Measurements from ENCODE around the gene SSH3. TPM values are rescaled to one million over a fixed set of nuclear protein-coding genes. Genes with fewer than 3 reads are reported as not detected.
A peak's percentile ranks its signal among the peaks of the same experiment; 100 is the strongest.

SSH3 gene
- total RNA-seq, 1 donor from 2014 or later = 20.1 TPM

DNA sequence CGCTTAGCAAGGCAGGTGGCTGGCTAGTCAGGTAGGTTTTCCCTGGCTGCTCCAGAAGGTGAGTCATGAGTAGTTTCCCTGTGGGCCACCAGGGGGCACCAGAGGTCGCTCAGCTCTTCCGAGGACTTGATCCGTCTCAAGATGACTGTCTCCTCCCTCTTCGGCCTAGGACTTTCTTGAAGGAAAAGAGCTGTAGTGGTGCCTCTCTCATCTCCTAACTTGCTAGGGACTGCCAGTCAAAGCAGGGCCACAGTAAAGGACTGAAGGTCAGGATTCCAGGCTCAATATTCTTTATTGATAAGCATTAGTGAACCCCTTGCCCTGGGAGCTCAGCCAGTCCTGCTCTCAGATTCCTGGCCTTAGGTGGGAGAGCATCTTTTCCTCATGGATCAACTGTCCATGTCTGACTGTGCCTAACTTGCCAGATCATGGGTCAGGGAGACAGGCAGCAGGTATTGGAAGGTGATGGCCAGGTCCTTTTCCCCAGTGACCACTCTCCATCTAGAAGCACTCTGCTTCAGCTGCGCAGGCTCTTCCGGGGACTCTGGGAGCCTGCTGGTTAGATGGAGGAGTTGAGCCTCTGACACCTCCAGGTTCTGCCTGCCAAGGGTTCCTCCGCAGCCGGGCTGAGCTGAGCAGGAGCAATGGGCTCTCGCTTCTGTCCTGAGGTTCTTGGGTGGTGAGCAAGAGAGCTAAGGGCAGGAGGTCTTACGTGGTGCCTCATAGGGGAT lies 48.1 kb downstream of the SSH3 start:
- H3K9ac ChIP-seq (ENCODE audit: low read length) = peak overlapping the region; percentile 47
- peak overlapping the region; percentile 23 for H3K4me3 ChIP-seq (ENCODE audit: insufficient read depth, low read depth, low read length)
- H3K4me1 ChIP-seq (ENCODE audit: insufficient read depth, low read length) = peaks cover 55% of the 10 kb centered on the region
- peaks cover 47% of the 10 kb centered on the region for H3K4me1 Mint-ChIP-seq (ENCODE audit: low read depth, unreplicated experiment)
- H3K36me3 Mint-ChIP-seq (ENCODE audit: low read depth, unreplicated experiment) = no peaks in the 10 kb centered on the region
- H3K27me3 Mint-ChIP-seq (ENCODE audit: low read depth, unreplicated experiment) = no peaks in the 10 kb centered on the region
- no peaks in the 10 kb centered on the region for H3K9me3 ChIP-seq (ENCODE audit: insufficient read depth, low read depth, low read length)
- H3K4me3 Mint-ChIP-seq (ENCODE audit: unreplicated experiment) = peak overlapping the region; percentile 77
- H3K36me3 ChIP-seq (ENCODE audit: insufficient read depth, low read length) = no peaks in the 10 kb centered on the region
- H3K9me3 Mint-ChIP-seq (ENCODE audit: unreplicated experiment) = no peaks in the 10 kb centered on the region
- H3K79me2 ChIP-seq (ENCODE audit: insufficient read depth, low read length) = peaks cover 22% of the 10 kb centered on the region
- peaks cover 22% of the 10 kb centered on the region for H4K20me1 ChIP-seq (ENCODE audit: insufficient read depth, low read length)
- H3K27ac Mint-ChIP-seq (ENCODE audit: unreplicated experiment) = peak overlapping the region; percentile 72
- DNase-seq (ENCODE audit: low read depth) (peak; percentile 55), FAIRE-seq (no peak)
- H3K27ac ChIP-seq (ENCODE audit: low read depth, low read length) = peak overlapping the region; percentile 11
- H3K4me2 ChIP-seq (ENCODE audit: low read length) = peak overlapping the region; percentile 98
- H2AFZ ChIP-seq (ENCODE audit: low read depth, low read length) = no peak overlapping the region
- no peaks in the 10 kb centered on the region for H3K27me3 ChIP-seq (ENCODE audit: insufficient read depth, low read length)
- TF ChIP-seq EZH2 (IDR thresholded peaks at IDR 0.05; ENCODE audit: insufficient read depth, low read length) = no peak
- TF ChIP-seq, protein P1, sequence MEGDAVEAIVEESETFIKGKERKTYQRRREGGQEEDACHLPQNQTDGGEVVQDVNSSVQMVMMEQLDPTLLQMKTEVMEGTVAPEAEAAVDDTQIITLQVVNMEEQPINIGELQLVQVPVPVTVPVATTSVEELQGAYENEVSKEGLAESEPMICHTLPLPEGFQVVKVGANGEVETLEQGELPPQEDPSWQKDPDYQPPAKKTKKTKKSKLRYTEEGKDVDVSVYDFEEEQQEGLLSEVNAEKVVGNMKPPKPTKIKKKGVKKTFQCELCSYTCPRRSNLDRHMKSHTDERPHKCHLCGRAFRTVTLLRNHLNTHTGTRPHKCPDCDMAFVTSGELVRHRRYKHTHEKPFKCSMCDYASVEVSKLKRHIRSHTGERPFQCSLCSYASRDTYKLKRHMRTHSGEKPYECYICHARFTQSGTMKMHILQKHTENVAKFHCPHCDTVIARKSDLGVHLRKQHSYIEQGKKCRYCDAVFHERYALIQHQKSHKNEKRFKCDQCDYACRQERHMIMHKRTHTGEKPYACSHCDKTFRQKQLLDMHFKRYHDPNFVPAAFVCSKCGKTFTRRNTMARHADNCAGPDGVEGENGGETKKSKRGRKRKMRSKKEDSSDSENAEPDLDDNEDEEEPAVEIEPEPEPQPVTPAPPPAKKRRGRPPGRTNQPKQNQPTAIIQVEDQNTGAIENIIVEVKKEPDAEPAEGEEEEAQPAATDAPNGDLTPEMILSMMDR (IDR thresholded peaks at IDR 0.05; ENCODE audit: insufficient read depth, low read depth, low read length) = peak; percentile 89

DNA sequence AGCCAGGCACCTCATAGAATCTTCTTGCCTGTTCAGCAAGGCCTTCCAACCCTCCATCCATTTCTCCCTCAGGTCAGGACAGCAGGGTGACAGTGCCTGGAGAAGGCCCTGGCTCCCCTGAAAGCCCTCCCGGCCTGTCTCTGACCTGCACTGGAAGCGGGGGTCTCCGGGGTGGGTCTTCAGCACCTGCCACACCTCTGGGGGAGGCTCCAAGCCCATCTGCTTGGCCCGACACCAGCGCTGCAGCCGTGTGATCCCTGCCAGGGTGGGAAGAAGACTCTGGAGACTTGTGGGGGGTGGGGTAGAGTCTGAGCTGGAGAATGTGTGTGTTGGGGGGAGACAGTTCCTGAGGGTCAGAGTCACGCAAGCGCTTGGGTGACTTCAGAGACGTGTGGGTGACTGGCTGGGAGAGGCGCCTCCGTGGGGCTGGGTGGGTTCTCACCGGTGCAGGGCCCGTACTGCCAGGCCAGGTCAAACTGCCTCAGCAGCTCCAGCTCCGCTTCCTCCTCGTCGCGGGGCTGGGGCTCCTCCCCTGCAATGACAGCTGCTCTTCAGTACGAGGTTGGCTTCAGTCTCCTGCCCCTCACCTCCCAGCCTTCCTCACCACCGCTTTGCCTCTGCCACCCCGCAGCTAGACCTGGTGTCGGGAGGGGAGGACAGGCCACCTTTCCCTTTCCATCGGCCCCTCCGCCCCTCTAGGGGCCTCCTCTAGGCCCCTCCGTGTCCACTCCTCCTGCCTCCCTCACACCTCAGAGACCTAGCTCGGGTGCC lies 49.4 kb downstream of the SSH3 start:
- peak overlapping the region; percentile 73 for H3K4me3 ChIP-seq (ENCODE audit: insufficient read depth, low read depth, low read length)
- peak overlapping the region; percentile 54 for H2AFZ ChIP-seq (ENCODE audit: low read depth, low read length)
- no peak for DNase-seq (ENCODE audit: low read depth)
- Mint-ChIP-seq H3K4me3 (ENCODE audit: unreplicated experiment) (peak overlapping the region; percentile 90), H3K27ac (ENCODE audit: unreplicated experiment) (peak overlapping the region; percentile 96), H3K36me3 (ENCODE audit: low read depth, unreplicated experiment) (peaks cover 2% of the 10 kb centered on the region), H3K4me1 (ENCODE audit: low read depth, unreplicated experiment) (peaks cover 60% of the 10 kb centered on the region), H3K9me3 (ENCODE audit: unreplicated experiment) (no peaks in the 10 kb centered on the region), H3K27me3 (ENCODE audit: low read depth, unreplicated experiment) (no peaks in the 10 kb centered on the region)
- no peaks in the 10 kb centered on the region for H3K27me3 ChIP-seq (ENCODE audit: insufficient read depth, low read length)
- H3K4me2 ChIP-seq (ENCODE audit: low read length) = peak overlapping the region; percentile 98
- peaks cover 66% of the 10 kb centered on the region for H3K4me1 ChIP-seq (ENCODE audit: insufficient read depth, low read length)
- H3K79me2 ChIP-seq (ENCODE audit: insufficient read depth, low read length) = peaks cover 22% of the 10 kb centered on the region
- no peak for TF ChIP-seq EZH2 (IDR thresholded peaks at IDR 0.05; ENCODE audit: insufficient read depth, low read length)
- TF ChIP-seq, protein P1 (IDR thresholded peaks at IDR 0.05; ENCODE audit: insufficient read depth, low read depth, low read length) = no peak
- H4K20me1 ChIP-seq (ENCODE audit: insufficient read depth, low read length) = peaks cover 22% of the 10 kb centered on the region
- H3K36me3 ChIP-seq (ENCODE audit: insufficient read depth, low read length) = no peaks in the 10 kb centered on the region
- FAIRE-seq = no peak
- peak overlapping the region; percentile 96 for H3K27ac ChIP-seq (ENCODE audit: low read depth, low read length)
- peak overlapping the region; percentile 94 for H3K9ac ChIP-seq (ENCODE audit: low read length)
- H3K9me3 ChIP-seq (ENCODE audit: insufficient read depth, low read depth, low read length) = no peaks in the 10 kb centered on the region
